Measurements from ENCODE around the gene TNFRSF1B. TPM values are rescaled to one million over a fixed set of nuclear protein-coding genes. Genes with fewer than 3 reads are reported as not detected.

TNFRSF1B gene
- total RNA-seq (2022; extraction: Qiagen RNA extraction; ENCODE audit: low read depth): 0.42 to 0.66 TPM (median 0.53 TPM) in 5 replicates

DNA sequence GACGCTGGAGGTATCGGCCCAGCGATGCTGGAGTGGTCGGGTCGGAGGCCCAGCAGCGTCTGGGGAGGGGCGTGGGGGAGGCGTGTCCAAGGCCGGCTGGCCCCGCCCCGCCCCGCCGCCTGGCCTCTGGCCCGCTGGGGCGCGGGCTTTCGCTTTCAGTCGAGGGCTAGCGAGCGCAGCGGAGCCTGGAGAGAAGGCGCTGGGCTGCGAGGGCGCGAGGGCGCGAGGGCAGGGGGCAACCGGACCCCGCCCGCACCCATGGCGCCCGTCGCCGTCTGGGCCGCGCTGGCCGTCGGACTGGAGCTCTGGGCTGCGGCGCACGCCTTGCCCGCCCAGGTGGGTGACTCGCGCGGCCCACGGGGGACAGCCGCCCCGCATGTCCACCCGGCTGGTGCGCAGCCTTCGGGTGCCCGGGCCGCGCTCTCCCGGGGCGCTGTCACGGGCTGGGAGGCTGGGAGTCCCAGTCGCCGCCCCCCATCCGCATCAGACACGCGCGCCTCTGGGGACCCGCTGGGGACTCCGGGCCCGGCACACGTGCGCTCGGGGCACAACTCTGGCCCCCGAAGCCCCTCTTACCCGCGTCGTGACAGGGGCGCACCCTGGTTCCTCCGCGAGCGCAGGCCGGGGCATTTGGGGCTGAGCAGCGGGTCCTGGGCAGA lies at the start of gene TNFRSF1B:
TSS of gene TNFRSF1B (plus strand) at position 158 of the 659 bp plus-strand sequence. CDS start at position 259, 101 bp downstream.

DNA sequence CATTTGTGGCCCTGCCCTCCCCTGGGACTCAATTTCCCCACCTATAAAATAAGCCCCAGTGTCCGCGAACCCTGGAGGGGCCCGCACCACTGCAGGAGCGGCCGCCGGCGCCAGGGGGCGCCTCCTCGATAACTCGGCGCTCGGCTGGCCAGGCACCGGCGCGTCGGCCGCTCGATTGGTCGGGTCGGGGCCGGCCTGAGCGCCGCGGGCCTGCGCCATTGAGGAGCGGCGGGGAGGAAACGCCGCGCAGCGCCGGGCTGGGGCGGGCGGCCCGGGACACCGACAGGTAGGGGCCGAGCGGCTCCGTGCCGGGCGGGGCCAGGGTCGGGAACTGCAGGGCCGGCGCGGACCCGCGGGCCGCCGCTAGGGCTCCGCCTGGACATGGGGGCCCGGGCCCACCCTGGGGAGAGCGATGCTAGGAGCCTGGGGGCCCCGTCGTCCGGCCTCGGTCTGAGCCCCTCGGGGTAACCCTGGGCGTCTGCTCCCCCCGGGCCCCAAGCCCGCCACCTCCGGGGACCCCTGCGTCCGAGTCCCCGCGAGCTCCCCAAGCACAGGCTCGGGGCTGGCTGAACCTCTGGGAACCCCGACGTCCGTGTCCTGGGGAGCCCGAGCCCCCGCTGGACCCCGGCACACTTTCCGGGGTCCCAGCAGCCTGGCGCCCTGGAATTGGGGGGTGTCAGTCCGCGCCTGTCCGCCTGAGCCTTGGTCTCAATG lies 63.2 kb downstream of the TNFRSF1B start, which contains the start of gene VPS13D:
TSS of gene VPS13D (plus strand) at position 196 of the 714 bp plus-strand sequence. CDS start 4,237 bp downstream, outside the sequence.

Other genes with a start within 250 kb of the TNFRSF1B start
- gene KIAA2013, start 240.6 kb upstream of the TNFRSF1B start, total RNA-seq (2022; extraction: Qiagen RNA extraction; ENCODE audit: low read depth): 30.1 to 47.4 TPM (median 45.3 TPM) in 5 replicates
- 69.4 to 85.4 TPM (median 79.5 TPM) in 5 replicates for gene PLOD1, start 232.3 kb upstream of the TNFRSF1B start, total RNA-seq (2022; extraction: Qiagen RNA extraction; ENCODE audit: low read depth)
- 31.6 to 36.8 TPM (median 32.3 TPM) in 5 replicates for gene MFN2, start 186.5 kb upstream of the TNFRSF1B start, total RNA-seq (2022; extraction: Qiagen RNA extraction; ENCODE audit: low read depth)
- 11.7 to 15.5 TPM (median 13.0 TPM) in 5 replicates for gene MIIP, start 147.5 kb upstream of the TNFRSF1B start, total RNA-seq (2022; extraction: Qiagen RNA extraction; ENCODE audit: low read depth)
- 0.06 to 0.23 TPM (median 0.11 TPM) in 5 replicates for gene TNFRSF8, start 103.7 kb upstream of the TNFRSF1B start, total RNA-seq (2022; extraction: Qiagen RNA extraction; ENCODE audit: low read depth)
- gene VPS13D, start 63.0 kb downstream of the TNFRSF1B start, total RNA-seq (2022; extraction: Qiagen RNA extraction; ENCODE audit: low read depth): 6.4 to 6.9 TPM (median 6.7 TPM) in 5 replicates

All from A549 treated with GW870086 at 1 μM for 4 hours (cell line).